HepG2 (cell line): ENCODE data around the gene LMAN1L. TPM values are rescaled to one million over a fixed set of nuclear protein-coding genes. Genes with fewer than 3 reads are reported as not detected.
A peak's percentile ranks its signal among the peaks of the same experiment; 100 is the strongest.

ENCODE experiments used
- ATAC-seq: fragments of 200-7000 bp; cut with Tn5 transposase; 3 replicates; pipeline ENCODE4 v1.9.1; 2020; ENCODE audit warnings: mild to moderate bottlenecking, moderate library complexity
- BruUV-seq: library from RNA; stranded (reverse); fragments of 400-500 nt; replicated peaks from 2 replicates; lab custom pipeline; 2021; lab: Mats Ljungman, UMichigan
- CTCF ChIA-PET: fragments of 300-600 bp; formaldehyde crosslinking; extraction: SDS; loops from one replicate; lab custom pipeline; 2021; ENCODE audit warnings: low total read pairs, inconsistent platforms, low intra/inter-chr PET ratio; lab: Yijun Ruan, JAX
- POLR2A ChIA-PET: fragments of 350-600 bp; sonication (Branson Sonifier 250); formaldehyde crosslinking; loops from one replicate; lab custom pipeline; 2020; ENCODE audit warnings: antibody characterized with exemption, inconsistent platforms; lab: Yijun Ruan, JAX
- DNase-seq: peaks from one replicate; pipeline ENCODE4 v3.0.0-alpha.2; 2015; ENCODE audit warnings: low spot score
- FAIRE-seq: peaks from 3 replicates; lab custom pipeline; 2011; peaks lifted over from hg19 to GRCh38; lab: Jason Lieb, UNC
- H2AFZ ChIP-seq: one replicate; pipeline ENCODE4 v1.6.1; 2011; ENCODE audit warnings: low read length, inconsistent platforms
- H3K27ac ChIP-seq: fragments of 300-600 bp; 3 replicates; pipeline ENCODE4 v1.8.0; 2011; ENCODE audit warnings: mixed run types, mild to moderate bottlenecking, mixed read lengths, low read length, inconsistent platforms; ENCODE audit not compliant: insufficient read depth; ENCODE audit errors: extremely low read length
- H3K27me3 ChIP-seq, 2 experiments: fragments of 200-600 bp in 1 of 2; 2 replicates in 1 of 2; 3 replicates in 1 of 2; pipeline versions ENCODE4 v1.6.0 to v1.8.0; 2011; ENCODE audit warnings: low read length in 2 of 2, mild to moderate bottlenecking in 2 of 2, moderate library complexity in 2 of 2, inconsistent platforms in 1 of 2; ENCODE audit not compliant: insufficient read depth in 2 of 2, control insufficient read depth in 1 of 2
- H3K36me3 ChIP-seq, 2 experiments: fragments of 200-600 bp in 1 of 2; replicated peaks in 1 of 2; 2 replicates in 1 of 2; 3 replicates in 1 of 2; pipeline versions ENCODE4 v1.5.1 to v1.8.0; 2011; ENCODE audit warnings: low read length in 2 of 2, inconsistent platforms in 1 of 2; ENCODE audit not compliant: insufficient read depth in 2 of 2, control insufficient read depth in 1 of 2
- H3K4me1 ChIP-seq: 2 replicates; pipeline ENCODE4 v1.5.1; 2012; ENCODE audit warnings: low read length, inconsistent platforms; ENCODE audit not compliant: insufficient read depth
- H3K4me2 ChIP-seq: 2 replicates; pipeline ENCODE4 v1.6.0; 2011; ENCODE audit warnings: low read depth, low read length, inconsistent platforms
- H3K4me3 ChIP-seq, 3 experiments: fragments of 200-600 bp in 1 of 3; sonication (generic), shearing (Covaris generic) in 1 of 3; replicated peaks in 1 of 3; 2 replicates each; pipeline ENCODE4 v1.5.1; 2011 to 2016; ENCODE audit warnings: low read length in 3 of 3, inconsistent platforms in 2 of 3, low read depth in 2 of 3, mild to moderate bottlenecking in 2 of 3, control low read depth in 1 of 3, mixed read lengths in 1 of 3; ENCODE audit not compliant: insufficient read depth in 1 of 3
- H3K79me2 ChIP-seq: one replicate; pipeline ENCODE4 v1.6.1; 2011; ENCODE audit warnings: low read length, inconsistent platforms; ENCODE audit not compliant: insufficient read depth
- H3K9ac ChIP-seq: 2 replicates; pipeline ENCODE4 v1.6.0; 2011; ENCODE audit warnings: mild to moderate bottlenecking, low read depth, low read length, inconsistent platforms; ENCODE audit not compliant: insufficient read depth
- H3K9me3 ChIP-seq: 2 replicates; pipeline ENCODE4 v1.5.1; 2012; ENCODE audit warnings: mild to moderate bottlenecking, low read length
- H4K20me1 ChIP-seq: 2 replicates; pipeline ENCODE4 v1.6.0; 2011; ENCODE audit warnings: inconsistent platforms, mild to moderate bottlenecking, low read length, moderate library complexity; ENCODE audit not compliant: insufficient read depth
- CREB3 ChIP-seq: sonication (generic); formaldehyde crosslinking; IDR thresholded peaks from 2 replicates; pipeline ENCODE4 v1.5.0; 2020; ENCODE audit warnings: missing genetic modification reagents
- ETS1 ChIP-seq: sonication (generic); formaldehyde crosslinking; IDR thresholded peaks from 2 replicates; pipeline ENCODE4 v1.4.0; 2020; ENCODE audit warnings: missing genetic modification reagents
- HNF4A ChIP-seq: sonication (generic); formaldehyde crosslinking; IDR thresholded peaks from 2 replicates; pipeline ENCODE4 v1.4.0; 2020; ENCODE audit warnings: missing genetic modification reagents
- SAP130 ChIP-seq: IDR thresholded peaks from 2 replicates; pipeline ENCODE4 v1.6.1; 2016; ENCODE audit warnings: low read depth
- ZNF629 ChIP-seq: sonication (generic); formaldehyde crosslinking; conservative IDR thresholded peaks from 2 replicates; pipeline ENCODE4 v1.5.0; 2020; ENCODE audit warnings: missing genetic modification reagents
- WGBS: methylation state at CpG from one replicate; pipeline ENCODE4 v1.1.6; 2017; ENCODE audit warnings: low lambda C conversion rate; 5-methylcytosine and 5-hydroxymethylcytosine counted together
- in situ Hi-C: cut with HindIII; loops from 2 replicates; pipeline ENCODE4 v1.10.0; 2017; ENCODE audit warnings: low pct_unique_long_range_greater_than_20kb; ENCODE audit not compliant: extremely low pct_ligation_motif_present
- intact Hi-C: fragments of 100-400 bp; cut with micrococcal nuclease; formaldehyde crosslinking; loops from one replicate; pipeline ENCODE4 v1.10.0; 2022; ENCODE audit not compliant: unreplicated experiment
- polyA plus RNA-seq, 8 experiments: library from polyadenylated mRNA; depleted of rRNA in 3 of 8; stranded (reverse) in 7 of 8; unstranded in 1 of 8; fragments of >200 nt; fragmentation: Illumina TruSeq in 4 of 8; extraction: Trizol in 4 of 8; gene quantifications; 2 replicates each; pipeline versions ENCODE4 v1.2.1 to v1.2.3, GENCODE V29; 2011 to 2016; ENCODE audit warnings: low read depth in 4 of 8, missing spikeins in 1 of 8, mixed read lengths in 1 of 8; ENCODE audit not compliant: insufficient read depth in 1 of 8
- total RNA-seq, 5 experiments: library from RNA; depleted of rRNA; stranded (reverse); fragments of >200 nt; fragmentation: Illumina TruSeq; extraction: Trizol; gene quantifications; 2 replicates each; pipeline ENCODE4 v1.2.3, GENCODE V29; 2016; ENCODE audit warnings: low read depth in 1 of 5

LMAN1L gene
- total and polyA plus RNA-seq, 2 of the 13 experiments (the other 11 are each of a cell fraction or from before 2014, with no cell fraction given) = not detected

- TF ChIP-seq CREB3 (CRISPR knock-in tag) = no peak
- TF ChIP-seq, all 625 proteins: peak for 0
- Histone ChIP-seq H3K9ac (no peak overlapping the region), H3K4me3 (no peak overlapping the region), H3K27me3 (peaks cover 1 to 8% of the 10 kb centered on the region in 2 experiments; a peak in 2 of 5 replicates), H3K27ac (no peak overlapping the region), H3K9me3 (no peaks in the 10 kb centered on the region), H4K20me1 (no peaks in the 10 kb centered on the region), H3K79me2 (no peaks in the 10 kb centered on the region), H3K4me2 (no peak overlapping the region), H3K36me3 (no peaks in the 10 kb centered on the region), H3K4me1 (peaks cover 40% of the 10 kb centered on the region), H2AFZ (no peak overlapping the region)
- intact Hi-C loops (loop anchor here (5.0 kb wide), 1 partner anchor 34 kb away; the partner anchor contains the start of gene CSK), in situ Hi-C loops (no loop called here)
- ATAC-seq (no peak), DNase-seq (no peak), FAIRE-seq (no peak)
- no TSS peak for BruUV-seq
- POLR2A ChIA-PET = no interaction called here
- 86% methylated on average over 14 of the region's 15 CpGs for WGBS
- CTCF ChIA-PET = no interaction called here
Measured at GRCh38 chr15:74815961-74816360, 3.3 kb downstream of the LMAN1L start.

GRCh38 chr15:74816624-74817369 lies 4.2 kb downstream of the LMAN1L start:
- no peak overlapping the region for H2AFZ ChIP-seq
- H3K4me2 ChIP-seq = peak overlapping the region; percentile 59
- no peak for FAIRE-seq
- no peaks in the 10 kb centered on the region for H4K20me1 ChIP-seq
- H3K27ac ChIP-seq = no peak overlapping the region
- H3K36me3 ChIP-seq = no peaks in the 10 kb centered on the region
- ChIA-PET CTCF (no interaction called here), POLR2A (interaction anchor here (1.9 kb wide), 1 partner anchor 90 kb away, joined by 7 read pairs; the partner anchor contains the start of gene FAM219B)
- peak overlapping the region in 1 of 3 experiments; percentile 35; a peak in 1 of 6 replicates for H3K4me3 ChIP-seq
- in situ Hi-C loops = no loop called here
- no peaks in the 10 kb centered on the region for H3K79me2 ChIP-seq
- 16% methylated on average over 9 of the region's 19 CpGs for WGBS
- peaks cover 40% of the 10 kb centered on the region for H3K4me1 ChIP-seq
- H3K9ac ChIP-seq = peak overlapping the region; percentile 5; the same call in 1 of the 2 replicates
- no TSS peak for BruUV-seq
- no peak for DNase-seq
- ATAC-seq = peak; percentile 2; the same call in 1 of the 3 replicates
- no peaks in the 10 kb centered on the region for H3K9me3 ChIP-seq
- H3K27me3 ChIP-seq = peaks cover 1 to 8% of the 10 kb centered on the region in 2 experiments; a peak in 2 of 5 replicates
- intact Hi-C loops = loop anchor here (1.0 to 5.0 kb wide), 2 partner anchors 34 to 121 kb away; partner anchors contain the start of gene CSK
- TF ChIP-seq SAP130 (no peak), ZNF629 (CRISPR knock-in tag) (peak; percentile 95), HNF4A (peak; percentile 43; the same call in 1 of the 2 replicates), ETS1 (no peak)
